GM18508 (cell line): ENCODE data around the gene RBM12.

ENCODE experiments used
- ATAC-seq: cut with Tn5 transposase; IDR thresholded peaks from one replicate; pipeline ENCODE4 v1.9.1; 2021; ENCODE audit warnings: moderate number of reproducible peaks; ENCODE audit not compliant: insufficient read depth, unreplicated experiment

RBM12 gene

GRCh38 chr20:35657271-35657670, 7.4 kb downstream of the RBM12 start:
- ATAC-seq, result no peak

- no peak for ATAC-seq
Measured at GRCh38 chr20:35654415-35654814, 10.3 kb downstream of the RBM12 start.

GRCh38 chr20:35653893-35654292, 10.8 kb downstream of the RBM12 start:
- ATAC-seq, result no peak

DNA sequence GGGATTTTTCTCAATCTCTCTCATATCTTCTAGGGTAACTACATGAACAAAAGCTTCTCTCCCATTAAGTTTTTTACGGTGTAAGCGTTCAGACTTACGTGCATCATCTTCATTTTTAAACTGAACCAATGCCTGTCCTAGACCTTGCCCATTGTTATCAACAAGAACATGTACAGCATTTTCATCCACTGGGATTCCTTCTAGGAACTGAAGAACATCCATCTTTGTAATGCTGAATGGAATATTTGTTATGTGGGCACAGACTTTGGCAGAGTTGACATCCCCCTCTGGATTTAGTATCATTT, 11.3 kb downstream of the RBM12 start:
- no peak for ATAC-seq

- ATAC-seq, result no peak
Measured at GRCh38 chr20:35652641-35653429, 11.9 kb downstream of the RBM12 start.

- ATAC-seq, result no peak
Measured at GRCh38 chr20:35651958-35652357, 12.7 kb downstream of the RBM12 start.

GRCh38 chr20:35650632-35651031, 14.1 kb downstream of the RBM12 start:
- no peak for ATAC-seq

GRCh38 chr20:35648836-35649235, 15.9 kb downstream of the RBM12 start:
- ATAC-seq, result no peak

DNA sequence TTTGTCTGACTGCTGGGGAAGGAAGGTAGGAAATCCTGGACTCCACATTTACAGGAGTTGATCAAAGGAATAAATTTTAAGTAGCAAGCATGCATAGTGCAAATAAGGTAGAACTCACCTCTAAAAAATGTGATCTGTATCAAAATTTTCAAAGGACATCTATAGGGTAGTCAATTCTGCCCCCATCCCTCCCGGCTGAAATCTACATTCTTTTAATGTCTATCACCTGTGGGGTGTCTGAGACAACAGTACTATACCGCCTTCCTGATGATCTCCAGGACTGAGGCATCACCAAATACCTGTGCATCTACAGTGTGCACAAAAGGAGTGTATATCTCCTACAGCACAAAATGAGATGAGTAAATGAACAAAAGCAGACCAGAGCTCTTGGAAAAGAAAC, 19.9 kb downstream of the RBM12 start:
- ATAC-seq, result no peak

- ATAC-seq, result no peak
Measured at GRCh38 chr20:35643045-35643444, 21.7 kb downstream of the RBM12 start.

DNA sequence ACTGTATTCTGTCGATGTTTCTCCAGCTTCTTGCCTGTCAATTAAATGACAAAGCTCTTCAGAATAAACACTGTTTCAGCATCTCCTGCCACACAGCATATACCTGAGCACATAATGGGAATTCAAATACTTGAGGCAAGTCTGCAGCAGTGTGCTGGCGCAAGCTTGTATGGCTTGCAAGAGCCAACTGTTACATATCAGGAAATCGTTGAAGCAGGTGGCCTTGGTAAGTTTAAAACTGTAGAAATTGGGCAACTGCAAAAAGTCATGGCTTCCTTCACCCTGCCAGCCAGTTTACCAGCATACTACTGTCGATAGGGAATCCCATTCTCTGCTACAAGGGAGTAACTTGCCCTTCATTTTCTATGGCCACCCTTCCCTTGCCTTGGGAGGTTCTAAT, 23.0 kb downstream of the RBM12 start:
- no peak for ATAC-seq

GRCh38 chr20:35640724-35641123, 24.0 kb downstream of the RBM12 start:
- no peak for ATAC-seq

DNA sequence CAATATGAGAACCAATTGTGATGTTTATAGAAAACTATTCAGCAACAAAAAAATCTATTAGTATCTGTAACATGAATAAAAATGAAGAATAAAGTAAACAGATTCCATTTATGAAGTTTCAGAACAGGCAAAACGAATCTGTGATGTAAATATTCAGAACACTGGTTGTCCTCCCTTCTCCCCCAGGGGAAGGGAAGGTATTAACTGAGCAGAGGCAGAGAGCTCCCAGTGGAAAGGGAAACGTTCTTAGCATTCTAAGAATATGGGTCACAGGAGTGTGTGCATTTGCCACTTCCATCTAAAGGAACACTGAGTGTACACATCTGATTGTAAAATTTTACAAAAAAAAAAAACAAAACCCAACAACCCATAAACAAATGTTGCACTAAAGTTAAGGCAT, 25.9 kb downstream of the RBM12 start:
- no peak for ATAC-seq

DNA sequence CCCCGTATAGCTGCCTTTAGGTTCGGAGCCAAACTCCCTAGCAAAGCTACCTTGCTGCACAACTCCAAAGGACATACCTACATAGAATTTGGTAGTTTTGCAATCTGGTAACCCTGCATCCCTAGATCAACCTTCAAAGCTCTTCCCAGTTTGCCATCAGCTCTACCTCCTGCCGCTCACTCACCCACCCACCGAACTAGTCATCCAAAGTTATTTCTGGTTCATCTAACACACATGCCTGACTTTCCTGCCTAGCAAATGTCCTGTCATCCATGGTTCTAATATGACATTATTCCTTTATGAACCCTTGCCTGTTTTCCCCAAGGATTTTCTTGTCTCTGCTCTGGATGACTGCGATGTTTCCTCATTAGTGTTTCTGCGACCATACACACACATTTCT, 27.4 kb downstream of the RBM12 start:
- ATAC-seq, result no peak

GRCh38 chr20:35636095-35636494, 28.6 kb downstream of the RBM12 start:
- no peak for ATAC-seq

GRCh38 chr20:35635652-35636051, 29.0 kb downstream of the RBM12 start:
- ATAC-seq, result no peak

GRCh38 chr20:35632539-35633115, 32.1 kb downstream of the RBM12 start:
- ATAC-seq, result no peak

DNA sequence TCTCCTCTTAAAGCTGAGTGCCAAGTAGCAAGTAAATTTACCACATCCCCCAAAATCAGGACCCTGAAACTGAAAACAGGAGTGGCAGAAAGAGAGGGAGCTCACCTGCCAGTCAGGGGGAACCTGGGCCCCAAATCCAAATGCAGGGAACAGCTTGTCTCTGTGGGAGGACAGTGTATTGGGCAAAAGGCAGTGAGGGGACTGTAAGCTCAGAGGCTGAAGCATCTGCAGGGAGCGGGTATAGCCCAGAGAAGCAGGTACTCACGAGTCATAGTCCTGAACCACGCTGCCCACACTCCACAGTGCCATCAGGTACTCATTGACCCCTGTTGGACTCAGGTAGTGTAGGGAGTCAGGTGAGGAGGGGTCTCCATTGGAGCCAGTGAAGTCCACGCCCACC, 34.1 kb downstream of the RBM12 start:
- ATAC-seq, result no peak

DNA sequence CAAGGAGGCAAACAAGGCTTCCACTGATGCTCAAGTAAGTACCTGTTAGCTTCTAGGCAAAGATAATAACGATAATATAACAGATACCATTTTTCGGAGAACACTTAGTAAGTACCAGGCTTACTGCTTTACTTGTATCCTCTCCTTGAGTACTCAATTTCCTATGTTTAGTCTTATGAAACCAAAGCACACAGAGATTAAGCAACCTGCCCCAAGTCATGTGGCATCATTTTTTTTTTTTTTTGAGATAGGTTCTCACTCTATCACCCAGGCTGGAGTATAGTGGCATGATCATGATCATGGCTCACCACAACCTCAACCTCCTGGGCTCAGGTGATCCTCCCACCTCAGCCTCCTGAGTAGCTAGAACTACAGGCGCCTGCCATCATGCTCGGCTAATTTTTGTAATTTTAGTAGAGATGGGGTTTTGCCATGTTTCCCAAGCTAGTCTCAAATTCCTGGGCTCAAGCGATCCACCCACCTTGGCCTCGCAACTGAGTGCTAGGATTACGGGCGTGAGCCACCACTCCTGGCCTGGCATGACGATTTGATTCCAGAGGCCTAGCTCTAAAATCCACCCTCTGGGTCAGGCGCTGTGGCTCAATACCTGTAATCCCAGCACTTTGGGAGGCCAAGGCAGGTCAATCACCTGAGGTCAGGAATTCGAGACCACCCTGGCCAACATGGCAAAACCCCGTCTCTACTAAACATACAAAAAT, 35.1 kb downstream of the RBM12 start:
- ATAC-seq, result no peak

- ATAC-seq, result no peak
Measured at GRCh38 chr20:35627121-35627520, 37.6 kb downstream of the RBM12 start.

DNA sequence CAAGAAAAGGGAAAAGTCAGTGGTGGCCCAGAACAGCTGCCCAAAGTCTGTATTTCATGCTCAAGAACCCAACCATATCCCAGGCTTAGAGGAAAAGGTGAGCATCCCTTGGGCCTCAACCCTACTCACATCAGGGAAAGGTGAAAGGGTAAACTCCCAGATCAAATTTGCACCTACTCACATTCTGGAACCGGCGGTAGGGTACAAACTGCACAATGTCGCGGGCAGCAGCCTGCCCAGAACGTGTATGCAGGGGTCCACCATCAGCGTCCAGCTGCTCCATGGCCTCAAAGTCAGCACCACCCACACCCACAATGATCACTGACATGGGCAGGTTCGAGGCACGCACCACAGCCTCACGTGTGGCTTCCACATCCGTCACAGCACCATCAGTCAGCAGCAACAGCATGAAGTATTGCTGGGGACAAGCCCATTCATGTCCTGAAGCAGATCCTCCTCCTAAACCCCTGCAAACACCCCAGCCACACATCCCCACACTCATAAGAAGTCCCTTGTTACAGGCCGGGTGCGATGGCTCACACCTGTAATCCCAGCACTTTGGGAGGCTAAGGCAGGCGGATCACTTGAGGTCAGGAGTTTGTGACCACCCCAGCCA, 38.2 kb downstream of the RBM12 start:
- no peak for ATAC-seq
